ENCODE data around the gene FBLN1.

Gene FBLN1

GRCh38 chr22:45583504-45583903 is 80.8 kb downstream of the FBLN1 start (continued):
- TF ChIP-seq POU6F1 (CRISPR knock-in tag; IDR thresholded peaks at IDR 0.05; ENCODE audit: borderline replicate concordance, low read depth) (no peak), TOX (CRISPR knock-in tag; IDR thresholded peaks at IDR 0.05; ENCODE audit: borderline replicate concordance) (no peak)

- no peak for ATAC-seq
- TF ChIP-seq TOX (CRISPR knock-in tag; IDR thresholded peaks at IDR 0.05; ENCODE audit: borderline replicate concordance) = no peak
- TF ChIP-seq ZNF8 (CRISPR knock-in tag; IDR thresholded peaks at IDR 0.05) = no peak
- TF ChIP-seq TCF4 (CRISPR knock-in tag; IDR thresholded peaks at IDR 0.05; ENCODE audit: borderline replicate concordance) = no peak
- no peak for TF ChIP-seq BACH2 (CRISPR knock-in tag; IDR thresholded peaks at IDR 0.05; ENCODE audit: borderline replicate concordance)
- TF ChIP-seq ZNF70 (CRISPR knock-in tag; IDR thresholded peaks at IDR 0.05) = no peak
- TF ChIP-seq CSDC2 (CRISPR knock-in tag; IDR thresholded peaks at IDR 0.05) = no peak
- no peak for TF ChIP-seq POU6F1 (CRISPR knock-in tag; IDR thresholded peaks at IDR 0.05; ENCODE audit: borderline replicate concordance, low read depth)
- TF ChIP-seq ISL1 (CRISPR knock-in tag; IDR thresholded peaks at IDR 0.05) = no peak
- TF ChIP-seq OSR1 (CRISPR knock-in tag; IDR thresholded peaks at IDR 0.05) = no peak
- no peak for TF ChIP-seq PATZ1 (CRISPR knock-in tag; IDR thresholded peaks at IDR 0.05; ENCODE audit: borderline replicate concordance)
- TF ChIP-seq RARB (CRISPR knock-in tag; IDR thresholded peaks at IDR 0.05) = no peak
- TF ChIP-seq ZC3H10 (CRISPR knock-in tag; IDR thresholded peaks at IDR 0.05) = no peak
- no peak for TF ChIP-seq ZFP30 (CRISPR knock-in tag; IDR thresholded peaks at IDR 0.05)
- no peak for TF ChIP-seq GLIS3 (CRISPR knock-in tag; IDR thresholded peaks at IDR 0.05)
- TF ChIP-seq ARNTL (CRISPR knock-in tag; IDR thresholded peaks at IDR 0.05; ENCODE audit: borderline replicate concordance, low read depth) = no peak
- no peak for TF ChIP-seq CREB5 (CRISPR knock-in tag; IDR thresholded peaks at IDR 0.05; ENCODE audit: low read depth)
These were observed 81.5 kb downstream of the FBLN1 start for GRCh38 chr22:45584121-45584570.

- TF ChIP-seq PATZ1 (CRISPR knock-in tag; IDR thresholded peaks at IDR 0.05; ENCODE audit: borderline replicate concordance) = no peak
- ATAC-seq = no peak
These were observed 82.1 kb downstream of the FBLN1 start for GRCh38 chr22:45584621-45585436.

GRCh38 chr22:45585437-45585755 is 82.7 kb downstream of the FBLN1 start:
- ATAC-seq = no peak
- TF ChIP-seq POU6F1 (CRISPR knock-in tag; IDR thresholded peaks at IDR 0.05; ENCODE audit: borderline replicate concordance, low read depth) (no peak), PPARA (CRISPR knock-in tag; IDR thresholded peaks at IDR 0.05; ENCODE audit: borderline replicate concordance) (no peak), ZNF70 (CRISPR knock-in tag; IDR thresholded peaks at IDR 0.05) (no peak)
